GM12891 (cell line): Measurements from ENCODE around the gene TTLL7.

ENCODE experiments used
- PAX5 ChIP-seq: IDR thresholded peaks from 2 replicates; pipeline ENCODE4 v1.6.1; 2011; ENCODE audit warnings: low read length, moderate library complexity, mild to moderate bottlenecking; ENCODE audit not compliant: insufficient read depth, severe bottlenecking
- POLR2A ChIP-seq: IDR thresholded peaks from 2 replicates; pipeline ENCODE4 v1.6.1; 2011; ENCODE audit warnings: low read depth, low read length, control low read depth
- POLR2AphosphoS5 ChIP-seq: IDR thresholded peaks from 2 replicates; pipeline ENCODE4 v1.6.1; 2011; ENCODE audit warnings: low read depth, low read length, control low read depth
- SPI1 ChIP-seq: IDR thresholded peaks from 2 replicates; pipeline ENCODE4 v1.6.1; 2011; ENCODE audit warnings: low read depth, low read length, control low read depth
- TAF1 ChIP-seq: IDR thresholded peaks from 2 replicates; pipeline ENCODE4 v1.6.1; 2011; ENCODE audit warnings: low read depth, low read length, control low read depth

DNA sequence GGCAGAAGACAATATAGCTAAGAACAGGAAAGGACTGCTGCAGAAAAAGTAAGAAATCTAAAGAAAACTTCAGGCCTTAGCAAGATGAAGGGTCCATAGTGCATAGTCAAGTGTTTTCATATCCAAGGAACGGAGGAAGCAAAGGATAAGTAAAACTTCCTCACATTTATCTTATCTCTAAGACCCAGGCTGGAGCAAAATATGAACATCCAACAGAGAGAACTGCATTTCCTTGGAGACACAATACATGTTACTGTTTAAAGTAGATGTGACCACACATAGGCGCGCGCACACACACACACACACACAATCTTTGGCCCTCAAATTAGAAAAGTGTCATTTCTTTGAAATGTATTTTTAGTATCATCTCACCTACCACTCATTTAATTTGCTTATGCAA is 66.7 kb downstream of the TTLL7 start:
- no peak for TF ChIP-seq POLR2AphosphoS5
- TF ChIP-seq POLR2A: no peak
- TF ChIP-seq TAF1: no peak
- no peak for TF ChIP-seq SPI1
- no peak for TF ChIP-seq PAX5
